HG02943 (cell line): Measurements from ENCODE around the gene SMYD1.

ENCODE experiments used
- ATAC-seq: cut with Tn5 transposase; IDR thresholded peaks from one replicate; pipeline ENCODE4 v1.9.1; 2021; ENCODE audit warnings: mild to moderate bottlenecking, low read depth, moderate library complexity; ENCODE audit not compliant: unreplicated experiment

SMYD1 gene

DNA sequence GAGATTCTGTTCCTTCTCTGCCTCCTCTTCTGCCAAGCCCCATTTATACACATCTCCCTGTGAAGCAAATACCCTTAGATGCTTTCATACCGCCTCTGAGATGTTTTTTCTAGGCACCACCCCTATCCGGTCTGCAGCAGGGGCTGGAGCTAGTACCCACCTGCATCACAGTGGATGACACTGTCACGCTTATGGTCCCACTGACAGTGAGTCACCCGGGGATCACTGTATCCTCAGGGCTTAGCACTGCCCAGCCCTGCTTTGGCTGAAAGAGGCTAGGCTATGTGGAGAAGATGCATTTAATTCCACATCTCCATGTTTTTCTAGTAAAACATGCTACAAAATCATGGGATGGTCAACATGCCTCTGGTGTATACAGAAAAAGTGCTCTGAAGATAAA lies 50.3 kb downstream of the SMYD1 start:
- no peak for ATAC-seq

DNA sequence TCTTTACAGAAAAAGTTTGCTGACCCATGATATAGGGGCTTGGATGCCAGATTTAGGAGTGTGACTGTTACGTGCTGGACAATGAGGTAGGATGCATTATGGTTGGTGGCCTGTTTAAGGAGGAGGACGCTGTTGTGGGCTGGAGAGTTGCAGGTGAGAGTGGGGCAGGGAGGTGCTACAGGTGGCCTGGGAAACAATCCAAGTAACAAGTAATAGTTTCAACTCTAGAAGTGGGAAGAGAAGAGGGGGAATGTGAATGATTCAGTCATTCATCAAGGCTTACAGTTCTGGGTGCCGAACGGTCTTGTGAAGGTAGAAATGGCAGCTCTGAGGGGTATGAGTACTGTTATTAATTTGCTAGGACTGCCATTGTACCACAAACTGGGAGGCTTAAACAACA lies 54.1 kb downstream of the SMYD1 start:
- ATAC-seq = no peak

DNA sequence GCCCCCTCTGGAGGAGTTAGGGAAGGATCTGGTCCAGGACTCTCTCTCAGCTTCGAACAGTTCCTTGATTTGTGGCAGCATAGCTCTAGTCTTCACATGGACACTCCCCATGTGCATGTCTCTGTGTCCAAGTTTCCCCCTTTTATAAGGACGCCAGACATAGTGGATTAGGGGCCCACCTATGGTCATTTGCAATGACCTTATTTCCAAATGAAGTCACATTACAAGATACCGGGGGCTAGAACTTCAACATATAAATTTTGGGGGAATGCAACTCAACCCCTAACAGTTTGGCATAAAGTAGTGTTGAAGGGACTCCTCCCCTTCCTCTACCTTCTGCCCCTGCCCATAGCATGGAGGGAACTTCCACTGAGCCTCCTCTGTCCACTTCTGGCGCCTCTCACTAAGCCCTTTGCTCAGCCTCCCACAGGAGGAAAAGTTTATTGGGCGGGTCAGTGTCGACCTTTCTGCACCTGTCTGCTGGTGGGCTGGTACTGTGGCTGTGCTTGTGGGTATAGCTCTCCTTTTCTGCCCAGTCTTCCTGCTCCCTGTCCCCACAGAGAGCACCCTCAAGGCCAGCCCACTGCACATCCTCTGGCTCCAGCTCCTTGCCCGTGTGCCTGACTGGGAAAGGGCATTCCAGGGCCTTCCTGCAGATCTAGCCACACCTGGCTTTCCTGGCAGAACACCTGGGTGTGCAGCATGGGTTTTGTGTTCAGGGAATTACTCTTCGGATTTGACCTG lies 54.7 kb downstream of the SMYD1 start:
- no peak for ATAC-seq

DNA sequence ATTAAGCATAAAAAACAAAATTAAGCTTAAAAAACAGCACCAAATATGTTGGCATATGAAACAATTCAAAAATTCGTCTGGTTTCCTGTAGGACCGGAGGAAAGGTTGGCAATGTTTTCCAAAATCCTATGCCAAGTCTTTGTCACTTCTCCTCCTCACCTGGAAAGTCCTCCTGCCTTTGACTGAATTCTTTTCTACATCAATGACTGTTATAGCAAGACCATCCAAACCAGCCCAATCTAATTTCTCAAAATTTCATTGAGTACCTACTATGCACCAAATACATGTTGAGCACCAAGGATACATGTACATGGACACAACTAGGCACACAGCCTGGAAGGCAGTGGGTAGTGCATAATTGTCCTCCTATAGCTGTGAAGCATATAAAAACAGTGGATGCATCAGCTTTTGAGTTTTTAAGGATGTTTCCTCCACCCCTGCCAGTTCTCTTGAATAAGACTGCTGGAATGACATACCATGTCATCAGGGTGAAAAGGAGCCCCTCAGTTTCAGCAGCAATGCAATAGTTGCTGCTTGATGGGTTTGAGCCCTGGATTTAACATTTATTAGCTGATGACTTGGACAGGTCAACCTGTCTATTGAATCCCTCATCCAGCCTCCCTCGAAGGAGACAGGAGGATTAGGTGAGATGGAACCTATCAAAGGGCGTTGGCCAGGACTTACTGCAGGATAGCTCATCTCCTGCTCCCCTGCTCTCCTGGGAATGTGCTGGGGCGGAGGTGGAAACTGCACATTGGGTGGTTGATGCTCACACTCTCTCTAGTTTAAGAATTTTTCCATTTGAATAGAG lies 55.7 kb downstream of the SMYD1 start:
- no peak for ATAC-seq

GRCh38 chr2:88123975-88124917 lies 56.6 kb downstream of the SMYD1 start:
- ATAC-seq = no peak

- no peak for ATAC-seq
Measured at GRCh38 chr2:88125344-88125923, 57.8 kb downstream of the SMYD1 start.

DNA sequence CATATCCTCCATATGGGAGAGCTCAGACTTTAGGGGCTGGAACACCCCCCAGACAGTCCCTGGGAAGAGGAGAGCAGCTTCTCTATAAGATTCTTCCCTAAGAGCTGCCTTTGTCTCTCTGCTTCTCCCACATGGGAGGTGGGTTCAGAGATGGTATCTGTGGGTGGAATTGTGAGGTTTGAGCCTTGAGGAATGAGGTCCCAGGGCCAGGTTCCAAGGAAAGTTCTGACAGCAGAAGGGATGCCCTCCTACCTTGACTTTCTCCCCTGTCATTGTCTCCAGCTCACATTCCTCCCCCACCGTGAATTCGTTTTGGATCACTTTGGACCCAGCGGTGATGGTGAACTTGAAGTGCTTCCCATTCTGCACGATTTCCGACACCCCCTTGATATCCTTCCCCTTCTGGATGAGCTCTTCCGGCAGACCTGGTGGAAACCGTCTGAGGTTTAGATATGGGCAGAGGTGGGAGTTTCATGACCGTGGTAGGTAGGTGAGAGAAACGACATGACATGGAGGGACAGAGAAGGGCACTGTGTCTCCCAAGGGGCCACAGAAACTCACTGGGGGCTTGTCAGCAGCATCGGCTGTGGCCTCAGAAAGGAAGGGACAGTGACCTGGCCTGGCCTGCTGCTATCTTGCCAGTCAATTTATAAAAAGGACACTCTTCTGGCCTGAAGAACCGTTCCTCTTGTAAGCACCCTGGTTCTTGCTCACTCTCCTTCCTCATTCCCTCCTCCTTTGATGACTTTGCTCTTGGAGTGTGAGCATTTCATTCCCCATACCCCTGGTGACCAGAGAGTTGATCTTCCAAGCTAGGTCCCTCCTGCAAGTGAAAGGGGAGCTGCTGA lies 58.5 kb downstream of the SMYD1 start:
- no peak for ATAC-seq

DNA sequence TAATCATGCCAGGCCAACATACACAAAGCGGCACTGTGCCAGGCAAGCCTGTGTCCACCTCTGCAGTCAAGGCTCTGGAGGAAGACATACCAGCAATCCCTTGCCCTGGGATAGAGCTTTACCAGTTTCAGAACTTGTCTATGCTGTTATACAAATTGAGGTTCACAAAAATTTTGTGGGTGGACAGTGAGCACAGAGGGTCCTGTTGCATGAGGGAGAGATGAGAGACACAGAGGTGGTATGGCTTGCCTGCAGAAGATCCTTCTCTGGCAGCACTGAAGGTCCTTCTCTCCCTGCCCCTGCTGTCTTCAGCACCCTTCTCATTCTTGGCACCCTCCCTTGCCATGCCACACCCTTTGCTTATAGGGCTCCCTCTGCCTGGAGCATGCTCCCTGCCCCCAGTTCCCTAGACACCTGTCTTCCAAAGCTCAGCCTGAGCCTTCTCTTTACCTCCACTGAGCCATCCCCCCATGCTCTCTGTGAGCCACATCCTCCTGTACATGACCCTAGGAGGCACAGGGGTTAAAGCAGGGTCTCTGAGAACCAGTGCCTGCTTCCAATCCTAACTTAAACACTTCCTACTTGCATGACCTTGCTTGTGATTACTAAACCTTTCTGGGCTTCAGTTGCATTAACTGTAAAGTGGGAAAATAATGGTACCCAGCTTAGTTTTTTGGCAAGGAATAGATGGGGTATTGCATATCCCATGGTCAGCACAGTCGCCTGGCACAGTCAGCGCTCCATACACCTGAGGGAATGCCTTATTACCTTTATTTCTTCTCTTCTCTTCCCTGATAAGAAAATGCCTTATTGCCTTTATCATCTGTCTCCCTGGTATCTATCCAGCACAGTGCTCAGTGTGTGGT lies 59.4 kb downstream of the SMYD1 start:
- no peak for ATAC-seq

DNA sequence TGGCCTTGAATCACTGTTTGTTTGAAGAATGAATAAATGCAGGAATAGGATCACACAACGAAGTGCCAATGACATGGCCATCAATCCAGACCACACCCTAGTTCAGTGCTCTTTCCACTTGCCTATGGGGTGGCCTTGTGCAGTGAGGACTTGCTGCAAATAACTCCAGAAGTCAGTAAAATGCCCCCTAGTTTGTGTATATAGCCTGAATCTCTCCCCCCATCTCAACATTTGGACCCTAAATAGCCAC lies 59.9 kb downstream of the SMYD1 start:
- ATAC-seq = no peak

GRCh38 chr2:88127888-88128653 lies 60.4 kb downstream of the SMYD1 start, which contains the start of gene FABP1:
TSS of gene FABP1 (minus strand) at chr2:88128062. CDS start at chr2:88128017, 45 bp downstream.
- no peak for ATAC-seq

DNA sequence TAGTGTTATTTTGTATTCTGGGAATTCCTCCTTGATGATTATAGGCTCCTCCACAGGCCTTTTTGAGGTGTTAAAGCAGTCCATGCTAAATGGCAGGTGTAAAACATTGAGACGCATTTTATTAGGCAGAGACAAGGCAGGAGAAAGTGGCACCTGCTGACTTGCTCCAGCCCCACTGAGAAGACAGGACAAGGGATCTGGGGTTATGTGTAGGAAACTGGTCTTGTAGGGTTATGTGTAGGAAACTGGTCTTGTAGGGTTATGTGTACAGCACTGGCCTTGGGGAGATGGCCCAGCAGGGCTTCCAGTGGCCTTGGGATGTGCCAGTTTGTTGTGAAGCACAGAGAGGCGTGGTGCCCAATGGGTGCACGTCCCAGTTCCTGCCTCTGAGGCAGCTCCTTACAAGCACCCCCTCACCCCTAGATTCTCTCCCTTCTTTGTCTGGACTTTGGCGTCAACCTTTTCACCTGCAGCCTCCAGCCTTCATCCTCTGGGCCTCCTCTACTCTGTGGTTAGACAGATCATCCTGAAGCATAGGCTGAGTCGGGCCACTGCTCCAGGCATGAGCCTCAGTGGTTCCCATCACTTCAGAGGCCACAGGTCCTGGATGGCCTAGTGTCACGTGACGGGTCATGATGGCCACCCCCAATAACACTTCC lies 61.2 kb downstream of the SMYD1 start:
- ATAC-seq = no peak

DNA sequence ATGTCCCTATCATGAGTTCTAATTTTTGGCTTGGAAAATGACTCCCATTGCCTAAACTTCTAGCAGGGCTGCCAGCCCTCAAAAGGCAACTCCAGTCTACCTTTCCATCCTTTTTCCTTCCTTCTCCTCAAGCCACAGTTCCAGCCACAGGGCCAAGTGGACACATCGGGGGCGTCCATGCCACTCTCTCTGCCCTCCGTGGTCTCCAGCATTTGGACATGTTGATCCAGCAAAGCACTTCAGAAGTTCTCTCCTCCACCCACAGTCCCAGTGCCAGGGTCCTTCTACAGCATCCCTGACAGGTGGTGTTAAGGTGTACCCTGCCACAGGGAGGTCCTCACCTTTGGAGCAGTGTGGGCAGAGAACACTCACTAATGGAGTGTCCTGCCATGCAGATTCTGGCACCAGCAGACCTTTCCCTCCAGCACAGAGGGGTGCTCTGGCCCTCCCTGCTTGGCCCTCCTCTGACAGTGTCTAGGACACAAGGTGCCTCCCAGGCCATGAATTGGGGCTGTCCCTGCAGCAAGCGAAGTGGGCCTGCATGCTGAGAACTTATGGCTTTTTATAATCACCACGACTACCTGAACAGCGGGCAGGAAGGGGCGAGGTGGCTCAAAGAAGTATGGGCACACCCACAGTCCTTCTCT lies 61.8 kb downstream of the SMYD1 start:
- ATAC-seq = no peak

GRCh38 chr2:88131201-88131998 lies 63.8 kb downstream of the SMYD1 start:
- no peak for ATAC-seq

- ATAC-seq = no peak
Measured at GRCh38 chr2:88131999-88132368, 64.4 kb downstream of the SMYD1 start.

GRCh38 chr2:88133875-88134274 lies 66.2 kb downstream of the SMYD1 start:
- no peak for ATAC-seq

DNA sequence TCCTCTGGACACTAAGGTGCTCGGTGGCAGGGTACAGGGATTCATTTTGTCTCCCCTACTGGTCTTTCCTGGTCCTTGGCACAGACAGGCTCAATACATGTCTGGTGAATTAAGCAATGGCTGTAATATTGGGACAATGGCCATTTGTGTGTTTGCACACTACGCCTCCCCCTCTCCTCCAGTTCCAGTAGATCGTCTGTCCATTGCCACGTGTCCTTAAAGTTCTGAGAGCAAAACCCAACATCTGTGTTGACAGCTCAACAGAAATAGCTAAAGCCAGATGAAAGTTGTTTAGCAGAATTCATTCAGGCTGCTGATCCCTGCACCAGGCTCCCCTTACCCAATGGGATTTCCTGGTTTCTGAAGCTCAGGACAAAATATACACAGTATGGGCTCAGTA lies 69.2 kb downstream of the SMYD1 start:
- ATAC-seq = no peak
